Subcutaneous adipose tissue (tissue), 4 donors: ENCODE results near the gene KRTAP10-6. TPM values are rescaled to one million over a fixed set of nuclear protein-coding genes. Genes with fewer than 3 reads are reported as not detected.

ENCODE experiments used
- total RNA-seq, 4 donors: library from RNA; depleted of rRNA; stranded (reverse); fragments of >200 nt; gene quantifications; one replicate each; pipeline ENCODE4 v1.1.0, GENCODE V29; 2016
- TF ChIP-seq, protein P1 (sequence below): fragments of 450-650 bp; IDR thresholded peaks from one replicate; pipeline ENCODE4 v1.5.1; 2016; ENCODE audit warnings: low read depth, mild to moderate bottlenecking, control low read depth, antibody characterized with exemption, moderate library complexity

Gene KRTAP10-6
- total RNA-seq, 4 donors from 2014 or later: not detected

GRCh38 chr21:44579833-44580144, 12.5 kb downstream of the KRTAP10-6 start:
- TF ChIP-seq, protein P1, sequence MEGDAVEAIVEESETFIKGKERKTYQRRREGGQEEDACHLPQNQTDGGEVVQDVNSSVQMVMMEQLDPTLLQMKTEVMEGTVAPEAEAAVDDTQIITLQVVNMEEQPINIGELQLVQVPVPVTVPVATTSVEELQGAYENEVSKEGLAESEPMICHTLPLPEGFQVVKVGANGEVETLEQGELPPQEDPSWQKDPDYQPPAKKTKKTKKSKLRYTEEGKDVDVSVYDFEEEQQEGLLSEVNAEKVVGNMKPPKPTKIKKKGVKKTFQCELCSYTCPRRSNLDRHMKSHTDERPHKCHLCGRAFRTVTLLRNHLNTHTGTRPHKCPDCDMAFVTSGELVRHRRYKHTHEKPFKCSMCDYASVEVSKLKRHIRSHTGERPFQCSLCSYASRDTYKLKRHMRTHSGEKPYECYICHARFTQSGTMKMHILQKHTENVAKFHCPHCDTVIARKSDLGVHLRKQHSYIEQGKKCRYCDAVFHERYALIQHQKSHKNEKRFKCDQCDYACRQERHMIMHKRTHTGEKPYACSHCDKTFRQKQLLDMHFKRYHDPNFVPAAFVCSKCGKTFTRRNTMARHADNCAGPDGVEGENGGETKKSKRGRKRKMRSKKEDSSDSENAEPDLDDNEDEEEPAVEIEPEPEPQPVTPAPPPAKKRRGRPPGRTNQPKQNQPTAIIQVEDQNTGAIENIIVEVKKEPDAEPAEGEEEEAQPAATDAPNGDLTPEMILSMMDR: no peak

DNA sequence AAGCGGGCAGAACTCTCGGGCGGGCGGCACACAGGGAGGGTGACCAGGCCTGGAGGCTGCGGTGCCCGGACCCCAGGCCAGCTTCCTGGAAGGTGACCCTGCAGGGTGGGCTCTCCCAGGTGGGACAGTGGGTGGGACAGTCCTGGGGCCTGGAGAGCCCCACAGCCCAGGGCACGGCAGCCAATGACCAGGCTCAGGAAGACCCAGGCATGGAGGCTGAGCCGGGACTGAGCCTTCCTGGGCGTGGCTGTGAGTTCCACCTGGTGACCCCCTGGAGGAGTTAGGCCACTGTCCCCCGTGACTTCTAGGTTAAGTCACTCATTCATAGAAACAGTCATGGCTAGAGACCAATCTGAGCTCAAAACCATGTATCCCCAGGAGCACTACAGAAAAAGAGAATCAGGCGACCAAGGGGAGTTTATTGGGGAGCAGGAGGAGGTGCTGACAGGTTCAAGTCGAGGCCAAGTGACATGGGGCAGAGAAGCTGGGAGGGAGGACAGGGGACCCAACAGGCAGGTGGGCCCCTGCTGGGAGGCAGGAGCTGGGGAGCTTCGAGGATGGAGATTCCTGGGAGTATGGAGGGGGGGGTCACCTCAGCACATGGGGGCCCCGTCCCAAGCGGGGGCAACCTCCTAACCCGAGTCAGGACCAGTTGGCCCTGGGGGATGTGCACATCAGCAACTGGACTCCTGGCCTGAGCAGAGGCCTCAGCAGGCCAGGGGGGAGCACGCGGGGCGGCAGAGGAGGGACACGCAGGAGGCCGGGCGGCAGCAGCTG, 13.1 kb downstream of the KRTAP10-6 start:
- TF ChIP-seq, protein P1: no peak

DNA sequence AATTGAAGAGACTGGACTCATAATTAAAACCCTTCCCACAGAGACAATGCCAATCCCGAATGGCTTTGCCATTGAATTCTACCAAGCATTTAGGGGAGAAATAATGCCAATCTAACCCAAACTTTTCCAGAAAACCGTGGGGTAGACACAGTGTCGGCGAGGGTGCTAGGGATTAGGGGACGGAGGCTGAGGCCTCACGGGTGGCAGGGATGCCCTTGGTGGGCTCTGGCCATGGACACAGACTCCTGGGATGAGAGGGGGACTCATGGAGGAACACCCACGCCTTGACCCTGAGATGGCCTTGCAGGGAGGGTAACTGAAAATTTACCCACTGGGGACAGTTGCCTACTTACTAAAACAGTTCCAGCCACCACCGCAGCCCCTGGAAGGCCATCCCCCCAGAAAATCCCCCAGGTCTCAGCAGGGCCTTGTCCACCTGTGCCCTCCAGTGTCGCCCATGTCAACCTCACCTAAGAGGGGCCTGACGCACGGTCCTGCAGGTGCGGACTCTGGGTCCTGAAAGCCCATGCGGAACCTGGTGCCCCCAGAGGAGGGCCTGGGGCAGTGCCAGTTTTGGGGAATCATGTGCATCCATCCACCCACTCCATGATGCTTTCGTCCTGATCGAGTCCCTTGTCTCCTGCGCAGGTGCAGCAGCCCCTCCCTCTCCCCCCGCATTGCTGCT, 13.8 kb downstream of the KRTAP10-6 start:
- TF ChIP-seq, protein P1: no peak

DNA sequence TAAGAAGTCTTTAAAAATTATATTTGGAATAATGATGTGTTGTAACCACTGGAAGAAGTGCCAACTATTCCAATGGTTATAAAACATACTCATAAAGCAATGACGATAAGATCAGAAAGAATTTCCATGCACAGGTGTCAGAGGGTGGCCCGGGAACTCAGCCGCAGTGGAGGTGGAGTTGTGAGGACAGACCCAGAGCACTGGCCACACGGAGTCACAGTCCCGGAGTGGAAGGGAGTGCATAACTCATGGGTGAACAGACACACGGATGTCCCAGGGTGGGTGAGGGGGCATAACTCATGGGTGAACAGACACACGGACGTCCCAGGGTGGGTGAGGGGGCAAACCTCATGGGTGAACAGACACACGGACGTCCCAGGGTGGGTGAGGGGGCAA, 16.3 kb downstream of the KRTAP10-6 start:
- TF ChIP-seq, protein P1: no peak

DNA sequence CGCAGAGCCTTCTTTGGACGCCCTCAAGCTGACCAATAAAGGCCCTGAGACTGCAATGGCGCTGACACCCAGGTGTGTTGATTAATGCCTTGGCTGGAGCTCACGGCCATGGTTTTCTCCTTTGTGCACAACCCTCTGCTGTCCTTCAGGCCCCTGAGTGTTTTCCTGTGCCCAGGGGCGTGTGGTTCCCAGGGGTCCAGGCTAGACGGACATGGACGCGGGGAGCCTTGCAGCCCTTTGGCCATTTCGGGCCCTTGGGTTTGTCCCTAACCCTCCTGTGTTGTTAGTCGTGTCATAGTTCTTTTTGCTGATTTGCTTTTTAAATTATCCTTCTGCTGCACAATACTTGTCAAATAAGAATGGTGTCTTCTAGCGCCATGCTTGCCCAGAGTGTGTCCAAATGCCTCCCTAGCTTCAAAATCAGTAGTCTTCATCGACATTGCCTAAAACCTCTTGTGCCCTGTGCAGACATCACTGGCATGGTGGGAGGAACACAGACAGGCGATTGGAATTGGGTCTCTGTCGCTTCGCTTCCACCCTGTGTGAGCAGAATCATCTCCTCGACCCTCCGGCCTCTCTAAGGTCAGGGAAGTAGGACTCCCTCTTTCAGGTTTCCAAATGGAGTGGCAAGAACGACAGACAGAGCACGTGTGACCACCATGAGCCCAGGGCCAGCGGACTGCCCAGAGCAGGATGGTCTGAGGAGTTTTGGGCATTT, 16.8 kb downstream of the KRTAP10-6 start:
- TF ChIP-seq, protein P1: no peak

GRCh38 chr21:44574457-44575306, 17.6 kb downstream of the KRTAP10-6 start:
- TF ChIP-seq, protein P1: no peak
